Right atrium auricular region (tissue), 2 donors: ENCODE measurements around the gene BMPR2. TPM values are rescaled to one million over a fixed set of nuclear protein-coding genes. Genes with fewer than 3 reads are reported as not detected.
"Not testable (repeated sequence)": the region's sequence is repeated elsewhere in the genome, so short reads cannot be mapped to it uniquely, and the experiment has no call there.

Experiments used
- DNase-seq: peaks from one replicate; pipeline ENCODE4 v3.0.0-alpha.2; 2019; ENCODE audit warnings: low spot score
- H3K27ac ChIP-seq, 2 donors: fragments of 200-600 bp; sonication (generic); 1 replicate in 1 of 2; 2 replicates in 1 of 2; pipeline ENCODE4 v1.5.1; 2016 to 2019
- H3K27me3 ChIP-seq, 2 donors: fragments of 200-600 bp; sonication (generic); one replicate each; pipeline versions ENCODE4 v1.5.1 to v1.6.0; 2017 to 2019
- H3K36me3 ChIP-seq: fragments of 200-600 bp; sonication (generic); one replicate; pipeline ENCODE4 v1.5.1; 2016
- H3K4me1 ChIP-seq, 2 donors: fragments of 200-600 bp; sonication (generic); one replicate each; pipeline versions ENCODE4 v1.5.1 to v1.6.0; 2017 to 2019
- H3K4me3 ChIP-seq, 2 donors: fragments of 200-600 bp; sonication (generic); 1 replicate in 1 of 2; 2 replicates in 1 of 2; pipeline ENCODE4 v1.5.1; 2017 to 2019; ENCODE audit warnings: mild to moderate bottlenecking in 1 of 2, moderate library complexity in 1 of 2
- H3K9me3 ChIP-seq, 2 donors: fragments of 200-600 bp; sonication (generic); one replicate each; pipeline ENCODE4 v1.5.1; 2019
- total RNA-seq, 2 donors: library from RNA; depleted of rRNA; stranded (reverse); fragments of >200 nt; gene quantifications; one replicate each; pipeline ENCODE4 v1.1.0, GENCODE V29; 2016
- TF ChIP-seq, protein P1 (sequence below), 2 donors: fragments of 200-600 bp; sonication (generic); IDR thresholded peaks; one replicate each; pipeline ENCODE4 v1.5.1; 2019; ENCODE audit warnings: antibody characterized with exemption in 2 of 2

BMPR2 gene
- total RNA-seq, 2 donors from 2014 or later, result 55.0 to 68.5 TPM

DNA sequence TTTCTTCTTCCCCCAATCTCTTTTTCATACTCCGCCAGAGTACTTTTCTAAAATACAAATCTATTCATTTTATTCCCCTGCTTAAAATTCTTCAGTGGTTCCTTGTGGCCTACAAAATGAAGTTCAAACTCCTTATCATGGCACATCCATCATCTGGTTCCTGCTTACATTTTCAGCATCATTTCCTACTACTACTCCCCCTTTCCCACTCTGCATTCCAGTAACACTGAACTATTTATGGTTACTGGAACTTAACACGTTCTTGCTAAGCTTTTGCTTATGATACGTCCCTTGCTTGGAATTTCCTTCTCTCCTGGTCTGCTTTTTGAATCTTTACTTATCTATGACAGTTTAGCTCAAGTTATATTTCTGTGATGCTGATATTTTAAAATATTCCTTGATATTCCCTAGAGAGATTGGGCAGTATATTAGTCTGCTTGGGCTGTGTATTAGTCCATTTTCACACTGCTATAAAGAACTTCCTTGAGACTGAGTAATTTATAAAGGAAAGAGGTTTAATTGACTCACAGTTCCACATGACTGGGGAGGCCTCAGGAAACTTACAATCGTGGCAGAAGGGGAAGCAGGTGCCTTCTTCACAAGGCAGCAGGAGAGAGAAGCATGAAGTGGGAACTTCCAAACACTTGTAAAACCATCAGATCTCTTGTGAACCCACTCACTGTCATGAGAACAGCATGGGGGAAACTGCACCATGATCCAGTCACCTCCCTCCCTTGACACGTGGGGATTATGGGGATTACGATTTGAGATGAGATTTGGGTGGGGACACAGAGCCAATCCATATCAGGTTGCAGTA is 53.2 kb downstream of the BMPR2 start:
- Histone ChIP-seq H3K4me3 (no peak overlapping the region), H3K27me3 (no peaks in the 10 kb centered on the region), H3K36me3 (no peaks in the 10 kb centered on the region), H3K4me1 (peaks cover 0 to 36% of the 10 kb centered on the region in 2 donors), H3K9me3 (no peaks in the 10 kb centered on the region), H3K27ac (peak overlapping the region; percentile 25 to 31)
- TF ChIP-seq, protein P1, sequence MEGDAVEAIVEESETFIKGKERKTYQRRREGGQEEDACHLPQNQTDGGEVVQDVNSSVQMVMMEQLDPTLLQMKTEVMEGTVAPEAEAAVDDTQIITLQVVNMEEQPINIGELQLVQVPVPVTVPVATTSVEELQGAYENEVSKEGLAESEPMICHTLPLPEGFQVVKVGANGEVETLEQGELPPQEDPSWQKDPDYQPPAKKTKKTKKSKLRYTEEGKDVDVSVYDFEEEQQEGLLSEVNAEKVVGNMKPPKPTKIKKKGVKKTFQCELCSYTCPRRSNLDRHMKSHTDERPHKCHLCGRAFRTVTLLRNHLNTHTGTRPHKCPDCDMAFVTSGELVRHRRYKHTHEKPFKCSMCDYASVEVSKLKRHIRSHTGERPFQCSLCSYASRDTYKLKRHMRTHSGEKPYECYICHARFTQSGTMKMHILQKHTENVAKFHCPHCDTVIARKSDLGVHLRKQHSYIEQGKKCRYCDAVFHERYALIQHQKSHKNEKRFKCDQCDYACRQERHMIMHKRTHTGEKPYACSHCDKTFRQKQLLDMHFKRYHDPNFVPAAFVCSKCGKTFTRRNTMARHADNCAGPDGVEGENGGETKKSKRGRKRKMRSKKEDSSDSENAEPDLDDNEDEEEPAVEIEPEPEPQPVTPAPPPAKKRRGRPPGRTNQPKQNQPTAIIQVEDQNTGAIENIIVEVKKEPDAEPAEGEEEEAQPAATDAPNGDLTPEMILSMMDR (IDR thresholded peaks at IDR 0.05), result no peak
- DNase-seq, result no peak

DNA sequence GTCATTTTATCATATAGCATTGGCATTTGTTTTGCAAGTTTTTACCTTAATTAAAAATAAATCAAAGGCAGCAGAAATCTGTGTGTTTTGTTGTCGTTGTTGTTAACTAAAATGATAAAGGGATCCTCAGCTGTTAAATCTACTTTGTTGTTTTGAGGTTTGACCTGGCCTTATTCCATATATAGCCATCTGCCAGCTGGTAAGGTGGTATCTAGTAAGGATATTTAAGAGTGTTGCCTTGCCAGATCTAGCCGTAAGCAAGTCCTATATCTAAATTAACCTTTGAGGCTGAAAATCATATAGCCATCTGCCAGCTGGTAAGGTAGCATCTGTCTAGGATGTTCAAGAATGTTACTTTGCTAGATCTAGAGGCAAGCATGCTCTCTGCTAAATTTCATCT is 56.6 kb downstream of the BMPR2 start:
- no peaks in the 10 kb centered on the region for H3K27me3 ChIP-seq
- H3K36me3 ChIP-seq, result no peaks in the 10 kb centered on the region
- H3K4me3 ChIP-seq, result no peak overlapping the region
- peaks cover 0 to 41% of the 10 kb centered on the region in 2 donors for H3K4me1 ChIP-seq
- no peak overlapping the region for H3K27ac ChIP-seq
- no peak for DNase-seq
- TF ChIP-seq, protein P1 (IDR thresholded peaks at IDR 0.05), result no peak
- no peaks in the 10 kb centered on the region for H3K9me3 ChIP-seq

DNA sequence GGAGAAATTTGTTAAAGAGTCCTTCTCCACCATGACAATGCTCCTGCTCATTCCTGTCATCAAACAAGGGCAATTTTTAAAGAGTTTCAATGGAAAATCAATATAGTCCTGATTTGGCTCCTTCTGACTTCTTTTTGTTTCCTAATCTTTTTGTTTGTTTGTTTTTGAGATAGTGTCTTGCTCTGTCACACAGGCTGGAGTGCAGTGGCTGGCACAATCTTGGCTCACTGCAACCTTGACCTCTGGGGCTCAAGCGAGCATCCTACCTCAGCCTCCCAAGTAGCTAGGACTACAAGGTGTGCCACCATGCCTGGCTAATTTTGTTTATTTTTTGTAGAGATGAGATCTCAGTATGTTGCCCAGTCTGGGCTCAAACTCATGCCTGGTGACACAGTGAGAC is 58.3 kb downstream of the BMPR2 start:
- H3K9me3 ChIP-seq, result no peaks in the 10 kb centered on the region
- H3K27ac ChIP-seq, result no peak overlapping the region
- peaks cover 0 to 39% of the 10 kb centered on the region in 2 donors for H3K4me1 ChIP-seq
- no peaks in the 10 kb centered on the region for H3K36me3 ChIP-seq
- H3K4me3 ChIP-seq, result no peak overlapping the region
- DNase-seq, result no peak
- TF ChIP-seq, protein P1 (IDR thresholded peaks at IDR 0.05), result no peak
- H3K27me3 ChIP-seq, result no peaks in the 10 kb centered on the region

DNA sequence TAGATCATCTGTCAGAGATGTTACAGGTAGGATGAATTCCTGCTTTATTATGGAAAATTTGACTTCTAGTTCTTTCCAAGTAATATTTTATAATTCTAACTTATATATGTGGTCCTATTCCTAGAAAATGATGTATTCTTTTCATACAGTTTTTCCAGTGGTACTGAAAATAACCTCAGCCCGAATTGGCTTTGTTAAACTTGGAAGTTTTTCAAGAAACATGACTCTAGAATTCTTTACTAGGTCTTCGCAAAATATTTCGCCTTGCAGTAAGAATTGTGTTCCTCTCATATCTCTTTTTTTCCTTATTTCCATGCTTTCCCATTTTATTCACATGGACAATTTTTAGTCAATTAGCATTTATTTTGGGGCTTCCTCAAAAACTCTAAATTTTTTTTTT is 60.5 kb downstream of the BMPR2 start:
- no peaks in the 10 kb centered on the region for H3K36me3 ChIP-seq
- peak overlapping the region; percentile 17 for H3K27ac ChIP-seq
- no peaks in the 10 kb centered on the region for H3K9me3 ChIP-seq
- H3K4me3 ChIP-seq, result no peak overlapping the region
- H3K4me1 ChIP-seq, result peaks cover 0 to 37% of the 10 kb centered on the region in 2 donors
- no peak for DNase-seq
- H3K27me3 ChIP-seq, result no peaks in the 10 kb centered on the region
- TF ChIP-seq, protein P1 (IDR thresholded peaks at IDR 0.05), result no peak

DNA sequence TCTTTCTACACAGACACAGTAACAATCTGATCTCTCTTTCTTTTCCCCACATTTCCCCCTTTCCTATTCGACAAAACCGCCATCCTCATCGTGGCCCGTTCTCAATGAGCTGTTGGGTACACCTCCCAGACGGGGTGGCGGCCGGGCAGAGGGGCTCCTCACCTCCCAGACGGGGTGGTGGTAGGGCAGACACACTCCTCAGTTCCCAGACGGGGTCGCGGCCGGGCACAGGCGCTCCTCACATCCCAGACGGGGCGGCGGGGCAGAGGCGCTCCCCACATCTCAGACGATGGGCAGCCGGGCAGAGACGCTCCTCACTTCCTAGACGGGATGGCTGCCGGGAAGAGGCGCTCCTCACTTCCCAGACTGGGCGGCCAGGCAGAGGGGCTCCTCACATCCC is 64.0 kb downstream of the BMPR2 start:
- not testable (repeated sequence) for H3K36me3 ChIP-seq, DNase-seq
- H3K4me1 ChIP-seq, result peaks cover 0 to 22% of the 10 kb centered on the region in 2 donors

DNA sequence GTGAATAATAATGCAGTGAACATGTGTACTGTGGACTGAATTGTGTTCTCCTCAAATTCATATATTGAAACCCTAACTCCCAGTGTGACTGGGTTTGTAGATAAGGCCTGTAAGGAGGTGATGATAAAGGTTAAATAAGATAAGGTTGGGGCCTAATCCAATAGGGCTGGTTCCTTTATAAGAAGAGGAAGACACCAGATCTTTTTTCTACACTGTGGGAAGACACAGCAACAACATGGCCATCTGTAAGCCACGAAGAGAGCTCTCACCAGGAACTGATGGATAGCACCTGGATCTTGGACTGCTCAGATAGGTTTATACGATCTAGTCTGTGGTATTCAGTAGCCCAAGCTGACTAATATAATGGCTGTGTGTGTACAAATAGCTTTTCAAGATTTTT is 66.8 kb downstream of the BMPR2 start:
- TF ChIP-seq, protein P1 (IDR thresholded peaks at IDR 0.05), result no peak
- H3K4me3 ChIP-seq, result no peak overlapping the region
- H3K27ac ChIP-seq, result no peak overlapping the region

More for the DNA sequence above, 64.0 kb downstream of the BMPR2 start:
- not testable (repeated sequence) for H3K4me3 ChIP-seq, H3K9me3 ChIP-seq, H3K27ac ChIP-seq, H3K27me3 ChIP-seq

More for the DNA sequence above, 66.8 kb downstream of the BMPR2 start:
- Histone ChIP-seq H3K27me3 (no peaks in the 10 kb centered on the region), H3K9me3 (no peaks in the 10 kb centered on the region), H3K4me1 (peaks cover 0 to 8% of the 10 kb centered on the region in 2 donors), H3K36me3 (peaks cover 4% of the 10 kb centered on the region)
- DNase-seq, result no peak
